GM19099 (cell line): ENCODE measurements around the gene OSBPL2.
A peak's percentile ranks its signal among the peaks of the same experiment; 100 is the strongest.

Source experiments
- POLR2A ChIP-seq: IDR thresholded peaks from 3 replicates; pipeline ENCODE4 v1.6.1; 2011; ENCODE audit warnings: low read depth; ENCODE audit not compliant: insufficient read length; ENCODE audit errors: extremely low read depth

Gene OSBPL2

DNA sequence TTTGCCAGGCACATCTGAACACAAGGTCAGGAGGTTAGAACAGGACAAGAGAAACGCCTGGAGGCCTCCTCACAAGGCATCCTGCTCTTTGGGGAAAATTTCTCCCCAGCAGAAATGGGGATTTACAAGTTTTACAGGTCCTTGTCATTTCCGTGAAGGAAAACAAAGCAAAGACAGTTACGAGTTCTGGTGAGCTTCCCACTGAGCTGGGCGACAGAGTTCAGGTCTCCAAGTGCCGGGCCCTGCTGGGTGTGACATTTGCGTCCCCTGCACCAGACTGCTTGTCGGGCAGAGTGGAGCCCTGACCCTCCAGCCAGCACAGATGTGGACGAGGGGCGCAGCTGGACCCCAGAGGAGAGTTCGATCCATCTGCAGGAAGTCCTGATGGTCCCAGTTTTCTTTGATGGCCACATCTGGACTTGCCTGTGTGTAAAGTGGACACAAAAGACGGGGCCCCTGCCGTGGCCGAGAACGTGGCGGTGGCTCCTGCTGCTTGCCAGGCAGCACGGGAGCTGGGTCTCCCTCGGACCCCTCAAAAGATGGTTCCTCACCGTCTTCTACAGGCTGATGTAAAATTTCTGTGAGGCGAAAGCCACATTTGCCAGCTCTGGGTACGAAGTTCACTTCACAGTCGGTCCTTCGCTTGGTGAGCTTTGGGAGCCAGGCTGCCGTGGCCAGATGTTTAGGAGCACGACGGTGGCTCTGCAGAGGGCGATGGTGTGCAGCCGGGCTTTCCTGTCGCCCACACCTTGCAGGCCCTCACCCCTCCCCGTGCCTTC is 59.3 kb downstream of the OSBPL2 start:
- TF ChIP-seq POLR2A = no peak

DNA sequence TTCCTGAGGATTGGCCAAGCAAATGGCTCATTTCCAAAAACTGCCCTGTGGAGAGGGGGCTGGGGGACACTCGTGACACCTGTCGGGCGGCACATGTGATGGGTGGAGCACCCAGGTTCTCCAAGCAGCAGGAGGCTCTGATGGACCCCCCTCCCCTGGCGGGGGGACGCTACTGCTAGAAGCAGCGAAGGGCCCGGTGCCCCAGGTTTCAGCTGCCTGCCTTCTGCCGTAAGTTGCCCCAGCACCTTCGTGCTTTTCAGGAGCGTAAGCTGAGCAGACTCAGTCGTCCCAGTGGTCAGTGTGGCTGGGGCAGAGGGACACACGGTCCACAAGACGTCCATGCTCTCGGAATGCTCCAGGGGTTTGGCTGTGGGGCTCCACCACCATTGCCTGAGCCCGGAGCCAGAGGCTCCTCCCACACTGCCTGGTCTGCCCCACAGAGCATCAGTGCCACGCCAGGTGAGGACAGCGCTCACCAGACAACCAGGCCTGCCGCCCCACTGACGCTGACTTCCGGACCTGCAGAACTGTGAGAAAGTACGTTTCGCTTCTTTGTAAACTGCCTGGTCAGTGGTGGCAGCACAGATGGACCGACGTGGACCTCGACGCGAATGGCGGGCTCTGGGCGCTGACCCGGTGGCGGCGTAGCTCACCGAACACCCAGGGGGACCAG is 60.4 kb downstream of the OSBPL2 start:
- no peak for TF ChIP-seq POLR2A

GRCh38 chr20:62299666-62300236 is 61.4 kb downstream of the OSBPL2 start:
- TF ChIP-seq POLR2A = no peak

DNA sequence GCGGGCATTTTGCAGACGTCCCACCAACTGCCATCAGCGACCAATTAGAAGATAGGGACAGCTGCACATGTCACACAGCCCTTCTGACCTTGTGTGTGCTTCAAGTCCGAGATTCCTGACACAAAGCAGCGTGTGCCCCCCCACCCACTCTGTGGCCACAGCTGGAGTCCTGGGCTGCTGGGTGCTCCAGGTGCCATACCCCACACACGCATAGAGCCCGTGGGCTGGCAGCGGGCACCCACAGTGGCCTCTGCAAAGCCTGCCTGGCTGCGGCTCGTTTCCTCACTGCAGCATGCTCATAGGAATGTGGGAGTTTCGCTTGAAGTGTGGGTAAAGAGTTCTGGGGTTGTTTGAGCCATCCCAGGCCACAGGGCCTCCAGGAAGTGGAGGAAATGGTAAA is 62.0 kb downstream of the OSBPL2 start:
- no peak for TF ChIP-seq POLR2A

DNA sequence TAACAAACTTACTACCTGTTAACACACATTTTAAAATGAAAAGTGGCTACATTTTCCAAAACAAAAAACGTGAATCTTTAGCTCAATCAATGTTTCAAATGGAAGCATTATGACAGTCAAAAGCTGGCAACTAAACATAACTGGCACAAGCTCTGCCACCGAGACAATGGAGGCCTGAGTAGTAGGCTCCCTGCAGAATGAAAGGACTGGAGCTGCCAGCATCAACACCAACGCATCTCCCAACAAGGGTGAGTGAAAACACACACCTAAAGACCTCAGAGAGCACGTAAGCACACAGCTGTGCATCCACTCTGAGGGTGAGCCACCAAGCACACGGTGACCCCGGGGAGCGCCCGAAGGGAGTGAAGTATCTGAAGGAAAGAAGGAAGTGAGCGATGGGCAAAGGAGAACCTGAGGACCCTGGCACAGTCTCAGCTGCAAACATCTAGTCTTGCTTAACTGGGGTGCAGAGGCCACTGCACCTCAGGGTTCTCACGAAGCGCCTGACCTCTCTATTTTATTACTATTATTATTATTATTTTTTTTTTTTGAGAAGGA is 62.9 kb downstream of the OSBPL2 start:
- no peak for TF ChIP-seq POLR2A

GRCh38 chr20:62301773-62302340 is 63.5 kb downstream of the OSBPL2 start:
- no peak for TF ChIP-seq POLR2A

GRCh38 chr20:62302341-62303061 is 64.2 kb downstream of the OSBPL2 start, which contains the start of gene ADRM1:
Gene ADRM1, plus strand, starts transcription at chr20:62302997. Its CDS starts 572 bp downstream, at chr20:62303569.
- peak; percentile 91 for TF ChIP-seq POLR2A

GRCh38 chr20:62303062-62303339 is 64.7 kb downstream of the OSBPL2 start:
- TF ChIP-seq POLR2A = no peak

DNA sequence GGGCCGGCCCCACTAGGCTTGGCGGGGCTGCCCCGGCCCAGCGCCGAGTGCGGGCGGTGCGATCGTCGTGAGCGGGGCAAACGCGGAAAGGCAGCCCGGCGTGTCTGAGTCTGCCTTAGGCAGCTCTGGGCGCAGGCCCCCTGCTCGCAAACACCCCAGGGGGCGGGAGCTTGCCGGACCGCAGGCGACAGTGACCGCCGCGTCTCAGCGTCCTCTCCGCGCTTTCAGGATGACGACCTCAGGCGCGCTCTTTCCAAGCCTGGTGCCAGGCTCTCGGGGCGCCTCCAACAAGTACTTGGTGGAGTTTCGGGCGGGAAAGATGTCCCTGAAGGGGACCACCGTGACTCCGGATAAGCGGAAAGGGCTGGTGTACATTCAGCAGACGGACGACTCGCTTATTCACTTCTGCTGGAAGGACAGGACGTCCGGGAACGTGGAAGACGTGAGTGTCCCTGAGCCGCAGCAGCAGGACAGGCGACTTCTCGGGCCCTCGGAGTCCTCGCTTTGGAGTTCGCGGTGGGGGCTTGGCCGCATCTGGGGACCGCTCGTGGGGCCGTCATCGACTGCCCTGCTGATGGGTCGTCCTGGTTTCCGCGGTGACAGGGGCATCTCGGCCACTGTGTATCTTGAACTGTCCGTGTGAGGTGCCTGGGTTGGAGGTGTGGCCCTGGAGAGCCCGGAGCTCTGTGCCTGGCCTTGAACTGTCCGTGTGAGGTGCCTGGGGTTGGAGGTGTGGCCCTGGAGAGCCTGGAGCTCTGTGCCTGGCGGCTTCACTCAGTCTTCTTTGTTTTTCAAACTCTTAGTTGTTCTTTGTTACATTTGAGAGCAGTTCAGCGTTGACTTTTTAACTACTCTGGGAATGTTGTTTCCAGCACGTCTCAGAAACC is 65.3 kb downstream of the OSBPL2 start:
- TF ChIP-seq POLR2A = no peak

DNA sequence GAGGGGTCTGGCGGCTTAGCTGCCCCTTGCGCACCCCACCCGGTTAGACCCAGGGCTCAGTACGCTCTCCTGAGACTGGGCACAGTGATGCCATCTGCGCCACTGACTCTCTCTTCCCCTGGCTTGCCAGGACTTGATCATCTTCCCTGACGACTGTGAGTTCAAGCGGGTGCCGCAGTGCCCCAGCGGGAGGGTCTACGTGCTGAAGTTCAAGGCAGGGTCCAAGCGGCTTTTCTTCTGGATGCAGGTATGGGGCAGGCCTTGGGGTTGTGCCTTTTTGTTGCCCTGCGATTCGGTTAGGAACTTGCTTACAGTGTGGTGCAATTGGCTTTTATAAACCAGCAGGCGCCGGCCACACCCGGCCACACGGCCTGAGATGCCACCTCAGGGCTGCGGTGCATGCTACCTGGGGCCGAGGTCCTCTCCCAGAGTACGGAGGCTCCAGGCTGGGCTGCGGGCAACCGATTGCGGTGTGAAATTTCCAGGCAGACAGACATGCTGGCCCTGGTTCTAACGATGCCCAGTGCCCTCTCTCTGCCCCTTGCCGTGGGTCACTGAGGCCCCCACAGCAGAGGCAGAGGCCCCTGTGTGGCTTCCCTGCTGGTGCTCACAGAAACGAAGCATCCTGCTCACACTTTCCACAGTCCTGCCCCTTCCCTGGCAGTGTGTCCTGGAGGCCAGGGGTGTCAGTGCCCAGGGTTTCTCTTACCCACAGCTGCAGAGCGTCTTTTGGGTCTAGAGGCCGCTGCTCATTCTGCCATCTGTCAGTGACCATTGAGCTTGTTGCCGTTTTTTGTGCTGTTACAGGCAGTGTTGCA is 66.2 kb downstream of the OSBPL2 start:
- TF ChIP-seq POLR2A = no peak

GRCh38 chr20:62305149-62305764 is 66.9 kb downstream of the OSBPL2 start:
- no peak for TF ChIP-seq POLR2A

DNA sequence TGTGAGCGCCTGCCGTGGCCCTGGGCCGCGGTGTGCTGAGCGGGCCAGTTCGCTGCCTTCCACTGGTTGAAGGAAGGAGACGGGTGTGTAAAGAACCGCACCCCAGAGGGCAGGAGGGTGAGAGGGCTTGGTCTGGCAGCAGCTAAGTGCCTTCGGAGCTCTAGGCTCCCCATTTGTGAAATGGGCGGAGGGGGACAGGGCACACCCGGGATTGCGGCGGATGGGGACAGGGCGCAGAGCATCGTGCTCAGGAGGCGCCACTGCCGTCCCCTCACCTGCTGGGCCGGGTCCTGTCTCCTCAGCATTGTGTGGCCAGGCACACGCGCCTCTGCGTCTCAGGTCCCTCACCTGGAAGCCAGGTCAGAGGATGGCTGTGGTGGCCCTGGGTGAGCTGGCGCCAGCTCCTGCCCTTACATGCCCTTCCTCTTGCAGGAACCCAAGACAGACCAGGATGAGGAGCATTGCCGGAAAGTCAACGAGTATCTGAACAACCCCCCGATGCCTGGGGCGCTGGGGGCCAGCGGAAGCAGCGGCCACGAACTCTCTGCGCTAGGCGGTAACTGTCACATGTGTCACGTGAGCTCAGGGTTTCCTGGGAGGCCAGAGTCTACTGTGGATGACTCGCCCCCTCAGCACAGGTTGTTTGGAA is 67.6 kb downstream of the OSBPL2 start:
- TF ChIP-seq POLR2A = no peak

DNA sequence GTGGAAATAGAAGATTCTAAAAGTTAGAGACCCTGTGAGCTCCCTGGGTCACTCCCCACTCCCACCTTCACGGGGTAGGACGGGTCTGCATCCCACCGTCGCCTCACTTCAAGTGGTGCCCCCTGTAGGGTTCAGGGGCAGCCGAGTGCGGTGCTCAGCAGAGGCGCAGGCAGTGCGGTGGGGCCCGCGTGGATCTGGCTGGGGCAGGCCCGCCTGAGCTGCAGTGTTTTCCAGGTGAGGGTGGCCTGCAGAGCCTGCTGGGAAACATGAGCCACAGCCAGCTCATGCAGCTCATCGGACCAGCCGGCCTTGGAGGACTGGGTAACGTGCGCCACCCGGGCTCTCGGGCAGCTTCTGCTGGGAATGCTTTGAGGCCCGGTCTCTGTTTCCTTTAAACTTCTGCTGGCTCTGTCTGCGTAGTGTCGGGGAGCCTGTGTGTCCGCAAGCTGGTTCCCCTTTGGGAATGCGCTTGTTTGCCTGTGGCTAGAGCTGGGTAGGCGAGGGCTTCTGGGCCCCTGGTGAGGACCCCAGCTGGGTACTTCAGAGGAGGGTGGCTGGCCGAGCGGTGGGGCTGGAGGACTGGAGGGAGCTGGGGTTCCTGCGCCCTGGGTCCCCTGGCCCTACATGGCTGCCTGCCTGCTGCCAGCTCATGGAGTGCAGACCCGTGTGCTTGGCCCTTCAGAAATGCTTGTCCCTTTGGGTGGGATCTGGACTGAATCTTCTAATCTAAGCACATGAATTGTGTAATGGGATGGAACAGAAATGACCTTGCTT is 68.3 kb downstream of the OSBPL2 start:
- TF ChIP-seq POLR2A = no peak
